HG02885 (cell line): ENCODE data around the gene DSCAML1.

Experiments
- ATAC-seq: cut with Tn5 transposase; IDR thresholded peaks from one replicate; pipeline ENCODE4 v1.9.1; 2021; ENCODE audit warnings: mild to moderate bottlenecking; ENCODE audit not compliant: unreplicated experiment, poor library complexity

The DSCAML1 gene

GRCh38 chr11:117733316-117733715, 63.7 kb downstream of the DSCAML1 start:
- no peak for ATAC-seq

GRCh38 chr11:117731722-117732290, 65.2 kb downstream of the DSCAML1 start:
- no peak for ATAC-seq

GRCh38 chr11:117730208-117730800, 66.7 kb downstream of the DSCAML1 start:
- no peak for ATAC-seq

GRCh38 chr11:117725048-117725734, 71.8 kb downstream of the DSCAML1 start:
- no peak for ATAC-seq

GRCh38 chr11:117724621-117725020, 72.4 kb downstream of the DSCAML1 start:
- no peak for ATAC-seq

GRCh38 chr11:117724104-117724503, 72.9 kb downstream of the DSCAML1 start:
- no peak for ATAC-seq

GRCh38 chr11:117723277-117724024, 73.6 kb downstream of the DSCAML1 start:
- no peak for ATAC-seq

- ATAC-seq: no peak
Measured at GRCh38 chr11:117722082-117722481, 74.9 kb downstream of the DSCAML1 start.

- ATAC-seq: no peak
Measured at GRCh38 chr11:117720061-117720511, 76.9 kb downstream of the DSCAML1 start.

GRCh38 chr11:117719480-117719879, 77.5 kb downstream of the DSCAML1 start:
- ATAC-seq: no peak

GRCh38 chr11:117717485-117718314, 79.3 kb downstream of the DSCAML1 start:
- ATAC-seq: no peak

- no peak for ATAC-seq
Measured at GRCh38 chr11:117716521-117717440, 80.2 kb downstream of the DSCAML1 start.

GRCh38 chr11:117715801-117716200, 81.2 kb downstream of the DSCAML1 start:
- no peak for ATAC-seq

GRCh38 chr11:117713538-117713991, 83.5 kb downstream of the DSCAML1 start:
- ATAC-seq: no peak

- ATAC-seq: no peak
Measured at GRCh38 chr11:117712530-117712929, 84.5 kb downstream of the DSCAML1 start.

- ATAC-seq: no peak
Measured at GRCh38 chr11:117711331-117711730, 85.7 kb downstream of the DSCAML1 start.

GRCh38 chr11:117710211-117710610, 86.8 kb downstream of the DSCAML1 start:
- ATAC-seq: no peak

- no peak for ATAC-seq
Measured at GRCh38 chr11:117706322-117706814, 90.6 kb downstream of the DSCAML1 start.

GRCh38 chr11:117705866-117706265, 91.2 kb downstream of the DSCAML1 start:
- ATAC-seq: no peak
